Thymus (tissue), 11 donors: ENCODE measurements around the gene SSX2IP. TPM values are rescaled to one million over a fixed set of nuclear protein-coding genes. Genes with fewer than 3 reads are reported as not detected.

Source experiments
- DNase-seq, 9 donors: peaks; one replicate each; pipeline ENCODE4 v3.0.0-alpha.2; 2013; ENCODE audit warnings: low spot score in 9 of 9, low read depth in 6 of 9, missing footprints in 1 of 9
- H3K27ac ChIP-seq, 2 donors: one replicate each; pipeline ENCODE4 v1.5.1; 2013; ENCODE audit warnings: control low read depth in 1 of 2, low read depth in 1 of 2, low read length in 1 of 2, mild to moderate bottlenecking in 1 of 2, moderate library complexity in 1 of 2
- H3K27me3 ChIP-seq, 2 donors: one replicate each; pipeline ENCODE4 v1.5.1; 2013; ENCODE audit warnings: low read length in 1 of 2; ENCODE audit not compliant: control insufficient read depth in 2 of 2, insufficient read depth in 1 of 2
- H3K36me3 ChIP-seq, 2 donors: one replicate each; pipeline ENCODE4 v1.5.1; 2013; ENCODE audit warnings: low read length in 1 of 2, mild to moderate bottlenecking in 1 of 2, moderate library complexity in 1 of 2; ENCODE audit not compliant: control insufficient read depth in 2 of 2, insufficient read depth in 2 of 2
- H3K4me1 ChIP-seq, 2 donors: one replicate each; pipeline ENCODE4 v1.5.1; 2013; ENCODE audit warnings: low read length in 2 of 2; ENCODE audit not compliant: control insufficient read depth in 2 of 2, insufficient read depth in 2 of 2
- H3K4me3 ChIP-seq, 2 donors: one replicate each; pipeline ENCODE4 v1.5.1; 2013; ENCODE audit warnings: low read length in 2 of 2, control low read depth in 1 of 2, mild to moderate bottlenecking in 1 of 2
- H3K9me3 ChIP-seq, 2 donors: one replicate each; pipeline ENCODE4 v1.5.1; 2013; ENCODE audit warnings: low read length in 1 of 2, mild to moderate bottlenecking in 1 of 2; ENCODE audit not compliant: control insufficient read depth in 2 of 2, insufficient read depth in 1 of 2
- WGBS: extraction: QIAGEN DNeasy Blood & Tissue Kit; methylation state at CpG from one replicate; pipeline ENCODE4 v1.1.7; 2013; 5-methylcytosine and 5-hydroxymethylcytosine counted together
- polyA plus RNA-seq: library from polyadenylated mRNA; stranded (reverse); fragments of 200-250 nt; gene quantifications from one replicate; pipeline ENCODE4 v1.2.3, GENCODE V29; 2013
- total RNA-seq: library from RNA; stranded (reverse); fragments of 120-200 nt; gene quantifications from one replicate; pipeline ENCODE4 v1.2.4, GENCODE V29; 2013
- donor health status: healthy.

Gene SSX2IP
- total and polyA plus RNA-seq, 2 donors: 15.4 to 23.7 TPM

DNA sequence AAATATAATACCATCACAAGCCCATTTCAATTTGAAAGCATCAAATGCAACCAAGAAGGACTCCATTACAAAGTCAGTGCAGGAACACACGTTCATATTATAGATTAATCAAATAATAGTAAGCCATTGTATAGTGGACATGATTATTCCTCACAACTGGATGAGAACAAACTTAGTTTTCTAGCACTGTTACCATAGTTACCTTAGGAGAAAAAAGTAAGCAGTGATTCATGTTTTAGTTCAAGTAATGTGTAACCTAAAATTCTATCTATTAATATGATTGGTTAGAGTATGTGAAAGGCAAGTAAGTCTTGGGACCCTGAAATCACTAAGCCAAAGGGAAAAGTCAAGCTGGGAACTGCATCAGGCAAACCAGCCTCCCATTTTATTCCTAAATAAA is 15.2 kb downstream of the SSX2IP start:
- H3K27ac ChIP-seq: no peak overlapping the region
- WGBS: 96% methylated on average over 1 of the region's 1 CpG
- H3K36me3 ChIP-seq: peaks cover 0 to 2% of the 10 kb centered on the region in 2 donors
- DNase-seq: no peak
- H3K9me3 ChIP-seq: no peaks in the 10 kb centered on the region
- no peaks in the 10 kb centered on the region for H3K27me3 ChIP-seq
- H3K4me3 ChIP-seq: no peak overlapping the region
- peaks cover 0 to 3% of the 10 kb centered on the region in 2 donors for H3K4me1 ChIP-seq

DNA sequence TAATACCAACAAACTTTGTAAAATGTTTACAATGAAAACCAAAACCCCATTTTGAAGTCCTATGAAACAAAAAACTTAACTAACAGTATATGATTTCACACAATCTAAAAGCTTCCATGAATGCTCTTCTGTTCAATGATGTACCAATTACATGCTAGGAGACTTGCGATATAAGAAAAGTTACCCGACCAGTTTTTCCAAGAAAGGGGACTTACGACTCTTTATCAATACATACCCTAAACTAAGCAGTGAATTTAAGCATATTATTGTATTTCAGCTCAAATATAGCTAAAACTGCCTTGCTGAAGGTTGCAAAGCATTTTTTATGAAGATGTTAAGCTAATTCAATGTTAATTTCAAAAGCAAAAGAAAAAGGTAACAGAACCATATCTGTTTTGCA is 15.6 kb downstream of the SSX2IP start:
- 97% methylated on average over 3 of the region's 3 CpGs for WGBS
- peaks cover 0 to 3% of the 10 kb centered on the region in 2 donors for H3K4me1 ChIP-seq
- DNase-seq: no peak
- H3K4me3 ChIP-seq: no peak overlapping the region
- no peaks in the 10 kb centered on the region for H3K9me3 ChIP-seq
- H3K36me3 ChIP-seq: peaks cover 0 to 2% of the 10 kb centered on the region in 2 donors
- H3K27ac ChIP-seq: no peak overlapping the region
- H3K27me3 ChIP-seq: no peaks in the 10 kb centered on the region

DNA sequence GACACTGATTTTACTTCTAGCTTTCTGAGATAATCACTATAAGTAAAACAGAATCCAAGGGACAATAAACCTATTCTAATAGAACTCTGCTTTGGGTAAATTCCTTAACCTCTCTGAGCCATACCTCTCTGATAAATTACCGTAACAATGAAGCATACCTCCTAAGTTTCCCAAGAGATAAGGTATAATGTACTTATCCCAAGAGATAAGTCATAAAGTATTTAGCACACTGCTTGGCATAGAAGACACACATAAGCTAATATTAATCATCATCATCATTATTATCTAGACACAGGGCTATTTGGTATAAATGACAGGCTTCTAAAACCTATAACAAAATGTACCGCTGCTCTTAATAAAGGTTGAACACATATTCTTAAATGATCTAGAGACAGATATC is 16.2 kb downstream of the SSX2IP start:
- Histone ChIP-seq H3K4me3 (no peak overlapping the region), H3K4me1 (peaks cover 0 to 3% of the 10 kb centered on the region in 2 donors), H3K9me3 (no peaks in the 10 kb centered on the region), H3K27me3 (no peaks in the 10 kb centered on the region), H3K27ac (no peak overlapping the region), H3K36me3 (peaks cover 0 to 5% of the 10 kb centered on the region in 2 donors)
- WGBS: 98% methylated on average over 2 of the region's 2 CpGs
- no peak for DNase-seq

DNA sequence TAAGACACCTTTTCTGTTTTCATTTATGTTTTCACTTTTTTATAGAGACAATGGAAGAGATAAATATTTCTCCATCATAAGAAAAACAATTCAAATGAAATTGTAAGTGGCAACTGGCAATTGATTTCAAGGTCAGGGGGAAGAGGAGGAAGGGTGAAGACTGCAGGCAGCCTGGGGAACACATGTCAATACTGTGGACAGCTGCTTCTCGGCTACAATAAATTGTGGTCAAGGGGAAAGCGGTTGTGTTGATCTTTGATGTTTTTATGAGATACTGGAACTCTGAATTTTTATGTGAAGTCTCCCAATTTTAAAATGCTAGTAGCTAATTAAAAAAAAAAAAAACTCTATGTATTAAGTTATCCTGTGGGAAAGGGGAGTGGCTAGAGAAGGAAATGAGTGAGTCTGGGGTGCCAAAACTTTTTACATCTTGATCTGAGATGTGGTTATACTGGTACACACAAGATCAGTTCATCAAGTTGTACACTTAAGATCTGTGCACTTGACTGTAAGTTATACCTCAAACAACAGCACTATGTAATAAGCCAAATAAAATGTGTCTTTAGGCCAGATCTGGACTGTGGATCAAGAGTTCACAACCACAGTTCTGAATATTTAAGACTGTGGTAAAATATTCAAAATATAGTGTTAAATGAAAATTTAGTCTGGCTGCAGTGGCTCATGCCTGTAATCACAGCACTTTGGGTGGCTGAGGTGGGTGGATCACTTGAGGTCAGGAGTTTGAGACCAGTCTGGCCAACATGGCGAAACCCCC is 18.0 kb downstream of the SSX2IP start:
- Histone ChIP-seq H3K36me3 (peaks cover 3 to 11% of the 10 kb centered on the region in 2 donors), H3K4me1 (peaks cover 0 to 3% of the 10 kb centered on the region in 2 donors), H3K4me3 (no peak overlapping the region), H3K9me3 (no peaks in the 10 kb centered on the region), H3K27me3 (no peaks in the 10 kb centered on the region), H3K27ac (no peak overlapping the region)
- 69% methylated on average over 3 of the region's 3 CpGs for WGBS
- DNase-seq: no peak

DNA sequence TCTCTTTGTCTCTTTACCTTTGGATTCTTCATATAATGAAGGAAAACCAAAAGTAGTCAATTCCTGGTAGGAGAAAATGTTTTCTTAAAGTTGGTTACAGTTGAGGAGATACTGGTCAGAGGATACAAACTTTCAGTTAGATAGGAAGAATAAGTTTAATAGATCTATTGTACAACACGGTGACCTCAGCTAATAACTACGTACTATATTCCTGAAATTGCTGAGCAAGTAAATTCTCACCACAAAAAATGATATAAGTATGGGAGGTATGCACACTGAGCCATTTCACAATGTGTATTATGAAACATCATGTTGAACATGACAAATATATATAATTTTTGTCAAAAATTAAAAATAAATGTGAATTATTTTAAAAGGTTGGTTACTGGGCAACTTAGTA is 20.4 kb downstream of the SSX2IP start:
- Histone ChIP-seq H3K27ac (no peak overlapping the region), H3K4me1 (peaks cover 0 to 3% of the 10 kb centered on the region in 2 donors), H3K27me3 (no peaks in the 10 kb centered on the region), H3K9me3 (no peaks in the 10 kb centered on the region), H3K36me3 (peaks cover 3 to 20% of the 10 kb centered on the region in 2 donors), H3K4me3 (no peak overlapping the region)
- DNase-seq: no peak
- WGBS: 96% methylated on average over 2 of the region's 2 CpGs

DNA sequence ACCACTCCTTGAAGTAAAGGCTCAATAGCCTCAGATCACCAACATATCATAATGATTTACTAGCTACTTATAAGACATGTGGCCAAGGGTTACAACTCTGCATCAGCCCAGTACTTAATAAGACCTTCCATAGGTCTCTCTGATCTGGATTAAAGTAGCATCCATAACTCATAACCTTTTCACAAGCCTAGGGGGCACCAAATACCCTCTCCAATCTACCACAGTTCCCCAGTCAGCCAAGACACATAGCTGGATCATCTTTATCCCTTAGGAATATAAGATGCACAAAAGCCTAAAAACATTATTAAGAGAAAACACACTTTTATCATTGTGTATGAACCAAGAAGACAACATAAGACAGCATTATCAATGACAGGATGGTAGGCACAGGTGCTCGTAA is 22.1 kb downstream of the SSX2IP start:
- Histone ChIP-seq H3K27me3 (no peaks in the 10 kb centered on the region), H3K27ac (no peak overlapping the region), H3K9me3 (no peaks in the 10 kb centered on the region), H3K4me3 (no peak overlapping the region), H3K4me1 (peaks cover 0 to 3% of the 10 kb centered on the region in 2 donors), H3K36me3 (peaks cover 3 to 23% of the 10 kb centered on the region in 2 donors)
- WGBS: 86% methylated on average over 1 of the region's 1 CpG
- peak in 1 of 9 donors; percentile 38 for DNase-seq

DNA sequence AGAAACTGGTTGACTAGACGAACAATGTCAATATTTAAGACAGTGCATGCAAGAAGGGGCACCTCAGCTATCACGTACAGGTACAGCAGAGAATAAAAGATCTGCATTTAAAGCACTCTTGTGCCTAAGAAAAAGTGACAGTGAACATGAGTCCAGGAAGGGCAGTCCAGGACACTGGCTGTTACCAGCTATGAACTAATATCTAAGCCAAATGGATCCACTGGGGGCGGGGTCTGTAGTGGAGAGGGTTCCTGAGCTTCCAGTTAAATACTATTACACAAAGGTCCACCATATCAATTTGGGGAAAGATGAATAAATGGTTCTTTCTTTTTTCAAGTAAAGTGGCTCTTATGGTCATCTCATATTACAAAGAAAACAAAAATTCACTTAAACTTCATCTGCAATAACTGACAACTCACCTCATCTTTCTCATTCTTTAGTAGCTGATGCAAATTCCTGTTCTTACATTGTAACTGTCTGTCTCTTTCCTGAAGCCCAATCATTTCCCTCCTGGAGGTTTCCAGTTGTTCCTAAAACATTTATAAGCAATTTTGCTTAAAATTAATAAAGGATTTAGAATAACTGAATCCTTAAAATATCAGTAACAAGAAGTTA is 24.5 kb downstream of the SSX2IP start:
- peaks cover 3 to 33% of the 10 kb centered on the region in 2 donors for H3K36me3 ChIP-seq
- no peak for DNase-seq
- no peak overlapping the region for H3K4me3 ChIP-seq
- no peak overlapping the region for H3K27ac ChIP-seq
- no peaks in the 10 kb centered on the region for H3K4me1 ChIP-seq
- WGBS: 97% methylated on average over 3 of the region's 3 CpGs
- H3K27me3 ChIP-seq: no peaks in the 10 kb centered on the region
- no peaks in the 10 kb centered on the region for H3K9me3 ChIP-seq

DNA sequence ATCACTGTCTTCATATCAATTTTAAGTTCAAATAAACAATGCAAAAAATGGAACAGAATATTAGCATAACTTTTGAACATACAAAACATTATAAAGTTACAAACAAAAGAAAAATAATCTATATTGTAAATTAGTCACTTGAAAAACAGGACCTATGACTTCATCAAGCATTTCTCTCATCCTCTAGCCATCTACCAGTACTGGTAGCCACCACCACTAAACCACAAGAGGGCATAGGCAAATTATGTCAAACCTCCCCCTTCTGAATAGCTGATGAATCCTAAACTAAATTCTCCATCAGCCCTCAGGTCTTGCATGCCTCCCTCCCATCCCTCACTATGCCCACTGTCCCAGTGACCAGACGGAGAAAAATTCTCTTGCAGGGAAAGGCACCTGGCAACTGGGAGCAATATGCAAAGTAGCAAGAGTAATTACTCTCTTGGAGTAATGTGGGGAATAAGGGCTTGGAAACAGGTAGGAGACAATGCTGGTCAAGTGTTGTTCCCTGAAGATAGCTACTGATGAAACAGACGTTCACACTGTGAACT is 37.1 kb downstream of the SSX2IP start:
- H3K27ac ChIP-seq: no peak overlapping the region
- no peaks in the 10 kb centered on the region for H3K9me3 ChIP-seq
- DNase-seq: no peak
- no peak overlapping the region for H3K4me3 ChIP-seq
- H3K4me1 ChIP-seq: no peaks in the 10 kb centered on the region
- WGBS: 98% methylated on average over 2 of the region's 2 CpGs
- H3K27me3 ChIP-seq: no peaks in the 10 kb centered on the region
- H3K36me3 ChIP-seq: peaks cover 23 to 57% of the 10 kb centered on the region in 2 donors

DNA sequence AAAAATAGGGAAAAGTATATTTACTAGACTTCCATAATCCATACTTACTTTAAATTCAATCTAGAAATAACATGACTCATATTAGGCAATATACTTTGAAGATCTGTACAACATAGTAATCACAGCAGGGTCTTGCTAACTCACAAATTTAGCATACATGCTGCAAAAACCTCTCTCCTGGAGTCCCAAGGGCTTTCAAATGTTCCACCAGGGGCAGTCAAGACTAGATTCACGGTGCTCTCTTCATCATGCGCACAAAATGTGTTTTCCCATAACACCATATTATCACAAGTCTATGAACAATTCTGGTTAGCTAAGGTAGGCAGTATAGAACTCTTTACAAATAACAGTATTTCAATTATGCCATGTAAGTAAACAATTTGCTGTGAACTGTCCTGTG is 45.8 kb downstream of the SSX2IP start:
- DNase-seq: no peak
- no peaks in the 10 kb centered on the region for H3K9me3 ChIP-seq
- no peak overlapping the region for H3K27ac ChIP-seq
- H3K27me3 ChIP-seq: no peaks in the 10 kb centered on the region
- no peak overlapping the region for H3K4me3 ChIP-seq
- peaks cover 3 to 19% of the 10 kb centered on the region in 2 donors for H3K36me3 ChIP-seq
- 98% methylated on average over 2 of the region's 2 CpGs for WGBS
- H3K4me1 ChIP-seq: no peaks in the 10 kb centered on the region
